Astrocyte (in vitro differentiated cells and primary cell): Measurements from ENCODE around the gene MAML2. TPM values are rescaled to one million over a fixed set of nuclear protein-coding genes. Genes with fewer than 3 reads are reported as not detected.

Experiments used
- DNase-seq: peaks from one replicate; pipeline ENCODE4 v3.0.0-alpha.2; 2010; ENCODE audit warnings: low read depth
- FAIRE-seq: peaks from 2 replicates; lab custom pipeline; 2011; peaks lifted over from hg19 to GRCh38; lab: Jason Lieb, UNC
- H2AFZ ChIP-seq: 2 replicates; pipeline ENCODE4 v1.6.0; 2012; ENCODE audit warnings: low read depth, low read length, inconsistent platforms
- H3K27ac ChIP-seq: 2 replicates; pipeline ENCODE4 v1.5.1; 2011; ENCODE audit warnings: low read depth, low read length, inconsistent platforms
- H3K27me3 ChIP-seq: 2 replicates; pipeline ENCODE4 v1.6.0; 2011; ENCODE audit warnings: low read length, inconsistent platforms; ENCODE audit not compliant: insufficient read depth
- H3K36me3 ChIP-seq: 2 replicates; pipeline ENCODE4 v1.5.1; 2011; ENCODE audit warnings: low read length, inconsistent platforms; ENCODE audit not compliant: insufficient read depth
- H3K4me1 ChIP-seq: 2 replicates; pipeline ENCODE4 v1.5.1; 2011; ENCODE audit warnings: low read length, inconsistent platforms; ENCODE audit not compliant: insufficient read depth
- H3K4me2 ChIP-seq: 2 replicates; pipeline ENCODE4 v1.6.0; 2012; ENCODE audit warnings: low read length, inconsistent platforms
- H3K4me3 ChIP-seq: 2 replicates; pipeline ENCODE4 v1.5.1; 2011; ENCODE audit warnings: low read depth, mild to moderate bottlenecking, low read length, inconsistent platforms; ENCODE audit not compliant: insufficient read depth
- H3K79me2 ChIP-seq: 2 replicates; pipeline ENCODE4 v1.6.0; 2012; ENCODE audit warnings: mild to moderate bottlenecking, low read length, inconsistent platforms; ENCODE audit not compliant: insufficient read depth
- H3K9ac ChIP-seq: 2 replicates; pipeline ENCODE4 v1.6.0; 2012; ENCODE audit warnings: mild to moderate bottlenecking, low read length, inconsistent platforms
- H3K9me3 ChIP-seq: 2 replicates; pipeline ENCODE4 v1.5.1; 2012; ENCODE audit warnings: low read depth, mild to moderate bottlenecking, low read length, inconsistent platforms; ENCODE audit not compliant: insufficient read depth
- H4K20me1 ChIP-seq: 2 replicates; pipeline ENCODE4 v1.6.0; 2012; ENCODE audit warnings: low read length, inconsistent platforms; ENCODE audit not compliant: insufficient read depth
- H3K27ac Mint-ChIP-seq: one replicate; pipeline ENCODE4 v1.8.0; 2021; ENCODE audit warnings: mild to moderate bottlenecking, mixed read lengths; ENCODE audit not compliant: unreplicated experiment
- H3K27me3 Mint-ChIP-seq: one replicate; pipeline ENCODE4 v1.8.0; 2021; ENCODE audit warnings: low read depth, mixed read lengths; ENCODE audit not compliant: unreplicated experiment
- H3K36me3 Mint-ChIP-seq: one replicate; pipeline ENCODE4 v1.8.0; 2021; ENCODE audit warnings: low read depth, mixed read lengths; ENCODE audit not compliant: unreplicated experiment
- H3K4me1 Mint-ChIP-seq: one replicate; pipeline ENCODE4 v1.8.0; 2021; ENCODE audit warnings: low read depth, mixed read lengths; ENCODE audit not compliant: unreplicated experiment
- H3K4me3 Mint-ChIP-seq: one replicate; pipeline ENCODE4 v1.8.0; 2021; ENCODE audit warnings: mild to moderate bottlenecking, moderate library complexity, mixed read lengths; ENCODE audit not compliant: unreplicated experiment
- H3K9me3 Mint-ChIP-seq: one replicate; pipeline ENCODE4 v1.8.0; 2021; ENCODE audit warnings: mild to moderate bottlenecking, mixed read lengths; ENCODE audit not compliant: unreplicated experiment
- CTCF ChIP-seq: IDR thresholded peaks from 2 replicates; pipeline ENCODE4 v1.5.1; 2011; ENCODE audit warnings: low read depth, mild to moderate bottlenecking, inconsistent platforms, low read length, moderate library complexity; ENCODE audit not compliant: insufficient read depth
- EZH2 ChIP-seq: IDR thresholded peaks from 2 replicates; pipeline ENCODE4 v1.6.1; 2012; ENCODE audit warnings: mild to moderate bottlenecking, low read length, inconsistent platforms; ENCODE audit not compliant: insufficient read depth
- total RNA-seq: library from RNA; stranded (reverse); gene quantifications from 2 replicates; pipeline ENCODE4 v1.2.1, GENCODE V29; 2021

Gene MAML2
- total RNA-seq, 1 donor from 2014 or later: 27.4 TPM

- no peak for FAIRE-seq
- Mint-ChIP-seq H3K27me3 (no peaks in the 10 kb centered on the region), H3K4me3 (no peak overlapping the region), H3K27ac (peak overlapping the region; percentile 85), H3K4me1 (peaks cover 53% of the 10 kb centered on the region), H3K36me3 (peaks cover 2% of the 10 kb centered on the region), H3K9me3 (no peaks in the 10 kb centered on the region)
- H2AFZ ChIP-seq: no peak overlapping the region
- H3K36me3 ChIP-seq: no peaks in the 10 kb centered on the region
- no peaks in the 10 kb centered on the region for H3K9me3 ChIP-seq
- no peak for DNase-seq
- peaks cover 73% of the 10 kb centered on the region for H3K79me2 ChIP-seq
- H3K4me2 ChIP-seq: peak overlapping the region; percentile 49
- peaks cover 40% of the 10 kb centered on the region for H3K4me1 ChIP-seq
- H3K9ac ChIP-seq: peak overlapping the region; percentile 30
- H3K27me3 ChIP-seq: no peaks in the 10 kb centered on the region
- H3K4me3 ChIP-seq: no peak overlapping the region
- no peaks in the 10 kb centered on the region for H4K20me1 ChIP-seq
- peak overlapping the region; percentile 68 for H3K27ac ChIP-seq
- TF ChIP-seq EZH2: no peak
- no peak for TF ChIP-seq CTCF
Measured at GRCh38 chr11:96214777-96215109, 128.3 kb downstream of the MAML2 start.

- H3K36me3 Mint-ChIP-seq: peaks cover 2% of the 10 kb centered on the region
- H3K36me3 ChIP-seq: no peaks in the 10 kb centered on the region
- no peaks in the 10 kb centered on the region for H4K20me1 ChIP-seq
- no peak overlapping the region for H2AFZ ChIP-seq
- no peak overlapping the region for H3K4me3 Mint-ChIP-seq
- H3K27me3 ChIP-seq: no peaks in the 10 kb centered on the region
- peak overlapping the region; percentile 64 for H3K27ac Mint-ChIP-seq
- DNase-seq: peak; percentile 91
- peaks cover 40% of the 10 kb centered on the region for H3K4me1 ChIP-seq
- FAIRE-seq: no peak
- no peaks in the 10 kb centered on the region for H3K9me3 ChIP-seq
- H3K4me2 ChIP-seq: peak overlapping the region; percentile 68
- no peaks in the 10 kb centered on the region for H3K27me3 Mint-ChIP-seq
- H3K27ac ChIP-seq: peak overlapping the region; percentile 68
- H3K4me1 Mint-ChIP-seq: peaks cover 49% of the 10 kb centered on the region
- peaks cover 74% of the 10 kb centered on the region for H3K79me2 ChIP-seq
- H3K4me3 ChIP-seq: no peak overlapping the region
- H3K9ac ChIP-seq: peak overlapping the region; percentile 47
- TF ChIP-seq CTCF (no peak), EZH2 (no peak)
- no peaks in the 10 kb centered on the region for H3K9me3 Mint-ChIP-seq
Measured at GRCh38 chr11:96213500-96213899, 129.5 kb downstream of the MAML2 start.

GRCh38 chr11:96211436-96211835 lies 131.6 kb downstream of the MAML2 start:
- H3K4me3 ChIP-seq: no peak overlapping the region

More at GRCh38 chr11:96211436-96211835, 131.6 kb downstream of the MAML2 start:
- Mint-ChIP-seq H3K4me1 (peaks cover 55% of the 10 kb centered on the region), H3K36me3 (peaks cover 4% of the 10 kb centered on the region), H3K4me3 (no peak overlapping the region), H3K27me3 (no peaks in the 10 kb centered on the region), H3K27ac (peak overlapping the region; percentile 64), H3K9me3 (no peaks in the 10 kb centered on the region)
- FAIRE-seq (no peak), DNase-seq (no peak)
- no peaks in the 10 kb centered on the region for H3K27me3 ChIP-seq
- H3K79me2 ChIP-seq: peaks cover 67% of the 10 kb centered on the region
- H2AFZ ChIP-seq: no peak overlapping the region
- H3K36me3 ChIP-seq: no peaks in the 10 kb centered on the region
- no peaks in the 10 kb centered on the region for H4K20me1 ChIP-seq
- H3K4me2 ChIP-seq: no peak overlapping the region
- TF ChIP-seq EZH2 (no peak), CTCF (no peak)
- H3K27ac ChIP-seq: no peak overlapping the region
- peaks cover 49% of the 10 kb centered on the region for H3K4me1 ChIP-seq
- no peaks in the 10 kb centered on the region for H3K9me3 ChIP-seq
- no peak overlapping the region for H3K9ac ChIP-seq
